Measurements from ENCODE around the gene TEX22.

Gene TEX22

GRCh38 chr14:105384605-105385321, 13.6 kb upstream of the TEX22 start:
- FAIRE-seq (no peak), DNase-seq (ENCODE audit: insufficient read length, low spot score) (no peak)
- TF ChIP-seq POLR2A (IDR thresholded peaks at IDR 0.05; ENCODE audit: low read depth, low read length): no peak

GRCh38 chr14:105385322-105385637, 13.1 kb upstream of the TEX22 start:
- no peak for TF ChIP-seq POLR2A (IDR thresholded peaks at IDR 0.05; ENCODE audit: low read depth, low read length)
- no peak for FAIRE-seq

GRCh38 chr14:105385698-105386365, 12.5 kb upstream of the TEX22 start:
- DNase-seq (ENCODE audit: insufficient read length, low spot score) (no peak), FAIRE-seq (no peak)
- no peak for TF ChIP-seq POLR2A (IDR thresholded peaks at IDR 0.05; ENCODE audit: low read depth, low read length)

More at GRCh38 chr14:105385322-105385637, 13.1 kb upstream of the TEX22 start:
- no peak for DNase-seq (ENCODE audit: insufficient read length, low spot score)

GRCh38 chr14:105386581-105387529, 11.5 kb upstream of the TEX22 start:
- FAIRE-seq (no peak), DNase-seq (ENCODE audit: insufficient read length, low spot score) (no peak)
- no peak for TF ChIP-seq POLR2A (IDR thresholded peaks at IDR 0.05; ENCODE audit: low read depth, low read length)

- no peak for TF ChIP-seq POLR2A (IDR thresholded peaks at IDR 0.05; ENCODE audit: low read depth, low read length)
- FAIRE-seq (no peak), DNase-seq (ENCODE audit: insufficient read length, low spot score) (no peak)
Measured at GRCh38 chr14:105387530-105387922, 10.8 kb upstream of the TEX22 start.

- TF ChIP-seq POLR2A (IDR thresholded peaks at IDR 0.05; ENCODE audit: low read depth, low read length): no peak
- FAIRE-seq (no peak), DNase-seq (ENCODE audit: insufficient read length, low spot score) (no peak)
Measured at GRCh38 chr14:105388110-105388951, 10.0 kb upstream of the TEX22 start.

- DNase-seq (ENCODE audit: insufficient read length, low spot score): no peak
- no peak for TF ChIP-seq POLR2A (IDR thresholded peaks at IDR 0.05; ENCODE audit: low read depth, low read length)
- FAIRE-seq: no peak
Measured at GRCh38 chr14:105388976-105389375, 9.4 kb upstream of the TEX22 start.

GRCh38 chr14:105389534-105389933, 8.8 kb upstream of the TEX22 start:
- no peak for DNase-seq (ENCODE audit: insufficient read length, low spot score)
- no peak for TF ChIP-seq POLR2A (IDR thresholded peaks at IDR 0.05; ENCODE audit: low read depth, low read length)

GRCh38 chr14:105389976-105390848, 8.1 kb upstream of the TEX22 start:
- no peak for TF ChIP-seq POLR2A (IDR thresholded peaks at IDR 0.05; ENCODE audit: low read depth, low read length)
- DNase-seq (ENCODE audit: insufficient read length, low spot score) (no peak), FAIRE-seq (no peak)

More at GRCh38 chr14:105389534-105389933, 8.8 kb upstream of the TEX22 start:
- FAIRE-seq: no peak

GRCh38 chr14:105390849-105391500, 7.4 kb upstream of the TEX22 start:
- TF ChIP-seq POLR2A (IDR thresholded peaks at IDR 0.05; ENCODE audit: low read depth, low read length): no peak
- no peak for FAIRE-seq
- DNase-seq (ENCODE audit: insufficient read length, low spot score): no peak

GRCh38 chr14:105391541-105391940, 6.8 kb upstream of the TEX22 start:
- no peak for TF ChIP-seq POLR2A (IDR thresholded peaks at IDR 0.05; ENCODE audit: low read depth, low read length)
- DNase-seq (ENCODE audit: insufficient read length, low spot score) (no peak), FAIRE-seq (no peak)

All from H54 (cell line).